Natural killer cell (primary cell): ENCODE measurements around the gene STRN3. TPM values are rescaled to one million over a fixed set of nuclear protein-coding genes. Genes with fewer than 3 reads are reported as not detected.
A peak's percentile ranks its signal among the peaks of the same experiment; 100 is the strongest.

Experiments
- ATAC-seq, 3 donors: fragments of 150-1000 bp in 2 of 3; fragments of 200-7000 bp in 1 of 3; cut with Tn5 transposase; 1 replicate in 1 of 3; 2 replicates in 2 of 3; pipeline ENCODE4 v1.10.0; 2021; ENCODE audit warnings: mild to moderate bottlenecking in 2 of 3, moderate library complexity in 2 of 3
- DNase-seq, 2 donors: peaks; one replicate each; pipeline versions ENCODE4 v3.0.0 to v3.0.0-alpha.2; 2013 to 2021; ENCODE audit warnings: mixed read lengths in 1 of 2
- H3K27ac ChIP-seq: one replicate; pipeline ENCODE4 v1.5.1; 2013; ENCODE audit warnings: mild to moderate bottlenecking, low read length
- H3K27me3 ChIP-seq: one replicate; pipeline ENCODE4 v1.6.1; 2013; ENCODE audit warnings: low read length; ENCODE audit not compliant: control insufficient read depth, insufficient read depth
- H3K36me3 ChIP-seq: one replicate; pipeline ENCODE4 v1.6.1; 2013; ENCODE audit warnings: low read length; ENCODE audit not compliant: control insufficient read depth, insufficient read depth
- H3K4me1 ChIP-seq: one replicate; pipeline ENCODE4 v1.6.1; 2013; ENCODE audit warnings: low read length; ENCODE audit not compliant: control insufficient read depth, insufficient read depth
- H3K4me3 ChIP-seq: one replicate; pipeline ENCODE4 v1.5.1; 2013; ENCODE audit warnings: low read length
- H3K9me3 ChIP-seq: one replicate; pipeline ENCODE4 v1.6.1; 2013; ENCODE audit warnings: low read length; ENCODE audit not compliant: control insufficient read depth, insufficient read depth
- H3K27ac Mint-ChIP-seq, 2 donors: one replicate each; pipeline ENCODE4 v1.8.0; 2022; ENCODE audit warnings: mild to moderate bottlenecking in 2 of 2, mixed read lengths in 2 of 2, moderate library complexity in 1 of 2
- H3K27me3 Mint-ChIP-seq, 2 donors: one replicate each; pipeline ENCODE4 v1.8.0; 2022; ENCODE audit warnings: low read depth in 2 of 2, mixed read lengths in 2 of 2
- H3K36me3 Mint-ChIP-seq: one replicate; pipeline ENCODE4 v1.8.0; 2022; ENCODE audit warnings: mixed read lengths
- H3K4me1 Mint-ChIP-seq, 2 donors: one replicate each; pipeline ENCODE4 v1.8.0; 2022; ENCODE audit warnings: mixed read lengths in 2 of 2
- H3K4me3 Mint-ChIP-seq: one replicate; pipeline ENCODE4 v1.8.0; 2022; ENCODE audit warnings: mild to moderate bottlenecking, moderate library complexity, mixed read lengths
- H3K9me3 Mint-ChIP-seq, 2 donors: one replicate each; pipeline ENCODE4 v1.8.0; 2022; ENCODE audit warnings: mixed read lengths in 2 of 2
- WGBS: methylation state at CpG from one replicate; pipeline ENCODE4 v1.1.7; 2013; ENCODE audit warnings: missing lambda C conversion rate; ENCODE audit not compliant: insufficient coverage; 5-methylcytosine and 5-hydroxymethylcytosine counted together
- intact Hi-C: fragments of 100-400 bp; cut with micrococcal nuclease; formaldehyde crosslinking; loops from one replicate; pipeline ENCODE4 v1.14.2; 2022
- total RNA-seq, 4 donors: library from RNA; stranded (reverse); fragments of 120-200 nt in 1 of 4; gene quantifications; one replicate each; pipeline versions ENCODE4 v1.2.3 to v1.2.4, GENCODE V29; 2013 to 2022
- TF ChIP-seq, protein P1 (sequence below): fragments of 200-600 bp; IDR thresholded peaks from one replicate; pipeline ENCODE4 v1.8.0; 2022; ENCODE audit warnings: antibody characterized with exemption

STRN3 gene
- total RNA-seq, 3 donors from 2014 or later (not counting 1 experiment from before 2014, with no cell fraction given) = 19.5 to 34.2 (median 31.1) TPM

DNA sequence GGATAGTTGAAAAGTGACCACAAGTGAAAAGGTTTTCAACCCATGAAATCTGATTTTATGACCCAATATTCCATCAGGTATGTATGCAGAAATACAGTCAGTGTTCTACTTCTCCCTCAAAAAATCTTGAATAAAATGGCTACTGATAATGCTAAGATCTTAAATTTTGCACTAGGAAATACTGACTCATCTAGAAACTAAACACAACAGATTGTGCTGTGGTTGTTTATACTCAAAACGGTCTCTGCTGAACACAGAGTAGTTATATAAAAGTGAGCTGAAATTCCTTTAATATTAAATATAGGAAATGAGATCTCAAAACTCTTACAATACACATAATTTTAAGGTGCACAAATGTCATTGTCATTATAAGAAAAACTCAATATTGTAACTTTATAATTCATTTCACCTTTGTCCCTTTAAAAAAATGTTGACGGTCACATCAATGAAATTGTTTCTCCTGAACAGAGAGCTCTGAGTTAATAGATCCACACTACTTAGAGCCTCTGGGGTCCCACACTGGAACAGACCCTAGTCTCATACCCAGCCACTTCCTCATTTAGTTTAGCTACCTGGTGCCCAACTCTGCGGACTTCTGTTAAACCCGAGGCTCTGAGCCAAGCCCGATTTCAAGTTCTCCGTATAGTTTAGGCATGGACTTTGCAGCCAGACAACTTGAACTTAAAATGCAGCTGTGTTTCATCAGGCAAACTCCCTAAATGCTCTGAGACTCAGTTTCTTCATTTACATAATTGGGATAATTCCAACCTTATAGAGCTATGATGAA lies 142.5 kb downstream of the STRN3 start:
- Mint-ChIP-seq H3K27me3 (no peaks in the 10 kb centered on the region), H3K9me3 (no peaks in the 10 kb centered on the region), H3K36me3 (no peaks in the 10 kb centered on the region), H3K4me1 (no peaks in the 10 kb centered on the region), H3K4me3 (no peak overlapping the region), H3K27ac (no peak overlapping the region)
- no peaks in the 10 kb centered on the region for H3K4me1 ChIP-seq
- no peak overlapping the region for H3K4me3 ChIP-seq
- H3K36me3 ChIP-seq = no peaks in the 10 kb centered on the region
- WGBS = 95% methylated on average over 5 of the region's 6 CpGs
- no peak for ATAC-seq
- no peaks in the 10 kb centered on the region for H3K27me3 ChIP-seq
- intact Hi-C loops = no loop called here
- no peaks in the 10 kb centered on the region for H3K9me3 ChIP-seq
- no peak for DNase-seq
- TF ChIP-seq, protein P1, sequence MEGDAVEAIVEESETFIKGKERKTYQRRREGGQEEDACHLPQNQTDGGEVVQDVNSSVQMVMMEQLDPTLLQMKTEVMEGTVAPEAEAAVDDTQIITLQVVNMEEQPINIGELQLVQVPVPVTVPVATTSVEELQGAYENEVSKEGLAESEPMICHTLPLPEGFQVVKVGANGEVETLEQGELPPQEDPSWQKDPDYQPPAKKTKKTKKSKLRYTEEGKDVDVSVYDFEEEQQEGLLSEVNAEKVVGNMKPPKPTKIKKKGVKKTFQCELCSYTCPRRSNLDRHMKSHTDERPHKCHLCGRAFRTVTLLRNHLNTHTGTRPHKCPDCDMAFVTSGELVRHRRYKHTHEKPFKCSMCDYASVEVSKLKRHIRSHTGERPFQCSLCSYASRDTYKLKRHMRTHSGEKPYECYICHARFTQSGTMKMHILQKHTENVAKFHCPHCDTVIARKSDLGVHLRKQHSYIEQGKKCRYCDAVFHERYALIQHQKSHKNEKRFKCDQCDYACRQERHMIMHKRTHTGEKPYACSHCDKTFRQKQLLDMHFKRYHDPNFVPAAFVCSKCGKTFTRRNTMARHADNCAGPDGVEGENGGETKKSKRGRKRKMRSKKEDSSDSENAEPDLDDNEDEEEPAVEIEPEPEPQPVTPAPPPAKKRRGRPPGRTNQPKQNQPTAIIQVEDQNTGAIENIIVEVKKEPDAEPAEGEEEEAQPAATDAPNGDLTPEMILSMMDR = no peak
- H3K27ac ChIP-seq = no peak overlapping the region

GRCh38 chr14:30882431-30882830 lies 143.7 kb downstream of the STRN3 start:
- Mint-ChIP-seq H3K4me3 (no peak overlapping the region), H3K9me3 (no peaks in the 10 kb centered on the region), H3K36me3 (no peaks in the 10 kb centered on the region), H3K27me3 (peaks cover 5 to 7% of the 10 kb centered on the region in 2 donors), H3K27ac (no peak overlapping the region), H3K4me1 (no peaks in the 10 kb centered on the region)
- DNase-seq (no peak), ATAC-seq (no peak)
- Histone ChIP-seq H3K36me3 (no peaks in the 10 kb centered on the region), H3K27ac (no peak overlapping the region), H3K4me1 (no peaks in the 10 kb centered on the region), H3K9me3 (no peaks in the 10 kb centered on the region), H3K4me3 (no peak overlapping the region), H3K27me3 (peaks cover 2% of the 10 kb centered on the region)
- intact Hi-C loops = no loop called here
- TF ChIP-seq, protein P1 = no peak
- WGBS = 100% methylated on average over 1 of the region's 1 CpG

- ATAC-seq (no peak), DNase-seq (no peak)
- intact Hi-C loops = no loop called here
- H3K4me3 Mint-ChIP-seq = peak overlapping the region; percentile 2
- Histone ChIP-seq H3K27ac (no peak overlapping the region), H3K36me3 (no peaks in the 10 kb centered on the region), H3K9me3 (no peaks in the 10 kb centered on the region), H3K4me3 (no peak overlapping the region), H3K4me1 (peaks cover 10% of the 10 kb centered on the region), H3K27me3 (peaks cover 28% of the 10 kb centered on the region)
- H3K9me3 Mint-ChIP-seq = no peaks in the 10 kb centered on the region
- no peak overlapping the region for H3K27ac Mint-ChIP-seq
- H3K27me3 Mint-ChIP-seq = peaks cover 40 to 41% of the 10 kb centered on the region in 2 donors
- TF ChIP-seq, protein P1 = no peak
- H3K4me1 Mint-ChIP-seq = peaks cover 0 to 15% of the 10 kb centered on the region in 2 donors
- WGBS = 83% methylated on average over 4 of the region's 4 CpGs
- no peaks in the 10 kb centered on the region for H3K36me3 Mint-ChIP-seq
Observed at GRCh38 chr14:30876692-30877091, 149.5 kb downstream of the STRN3 start.

DNA sequence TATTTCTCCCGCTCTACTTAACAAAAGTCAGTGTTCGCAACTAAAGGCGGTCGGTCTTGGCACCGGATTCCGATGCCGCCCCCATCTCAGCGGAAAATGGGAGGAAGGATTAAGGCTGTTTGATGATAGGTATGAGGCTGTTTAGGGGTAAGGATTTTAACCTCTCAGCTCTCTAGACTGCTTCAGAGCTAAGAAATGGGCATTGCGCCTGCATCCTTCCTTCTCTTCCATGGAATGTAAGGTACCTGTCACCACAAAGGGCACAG lies 150.5 kb downstream of the STRN3 start:
- H3K4me3 ChIP-seq = no peak overlapping the region
- DNase-seq (no peak), ATAC-seq (no peak)
- no peaks in the 10 kb centered on the region for H3K36me3 ChIP-seq
- Mint-ChIP-seq H3K9me3 (no peaks in the 10 kb centered on the region), H3K4me1 (peaks cover 0 to 15% of the 10 kb centered on the region in 2 donors), H3K36me3 (no peaks in the 10 kb centered on the region), H3K27ac (no peak overlapping the region), H3K27me3 (peaks cover 42 to 44% of the 10 kb centered on the region in 2 donors), H3K4me3 (peak overlapping the region; percentile 67)
- TF ChIP-seq, protein P1 = no peak
- peaks cover 10% of the 10 kb centered on the region for H3K4me1 ChIP-seq
- H3K27me3 ChIP-seq = peaks cover 28% of the 10 kb centered on the region
- 42% methylated on average over 9 of the region's 9 CpGs for WGBS
- no peak overlapping the region for H3K27ac ChIP-seq
- intact Hi-C loops = no loop called here
- no peaks in the 10 kb centered on the region for H3K9me3 ChIP-seq
